Heart right ventricle (tissue), 16 donors: ENCODE data around the gene TIMM44. TPM values are rescaled to one million over a fixed set of nuclear protein-coding genes. Genes with fewer than 3 reads are reported as not detected.

Source experiments
- ATAC-seq, 8 donors: fragments of 200-7000 bp; cut with Tn5 transposase; one replicate each; pipeline ENCODE4 v1.9.1; 2020; ENCODE audit warnings: mild to moderate bottlenecking in 8 of 8, moderate library complexity in 8 of 8, moderate number of reproducible peaks in 1 of 8
- DNase-seq, 2 donors: peaks; one replicate each; pipeline ENCODE4 v3.0.0-alpha.2; 2020
- H3K27ac ChIP-seq, 10 donors: fragments of 200-600 bp; sonication (generic) in 2 of 10; one replicate each; pipeline versions ENCODE4 v1.5.0 to v1.8.0; 2020 to 2022; ENCODE audit warnings: mild to moderate bottlenecking in 3 of 10
- H3K27me3 ChIP-seq, 7 donors: fragments of 200-600 bp; one replicate each; pipeline ENCODE4 v1.8.0; 2021 to 2022; ENCODE audit warnings: mild to moderate bottlenecking in 2 of 7
- H3K36me3 ChIP-seq, 9 donors: fragments of 200-600 bp; sonication (generic) in 1 of 9; one replicate each; pipeline versions ENCODE4 v1.5.0 to v1.8.0; 2020 to 2022; ENCODE audit warnings: mild to moderate bottlenecking in 2 of 9
- H3K4me1 ChIP-seq, 9 donors: fragments of 200-600 bp; sonication (generic) in 1 of 9; one replicate each; pipeline versions ENCODE4 v1.5.0 to v1.8.0; 2020 to 2022; ENCODE audit warnings: mild to moderate bottlenecking in 4 of 9
- H3K4me3 ChIP-seq, 10 donors: fragments of 200-600 bp; sonication (generic) in 2 of 10; one replicate each; pipeline versions ENCODE4 v1.5.0 to v1.8.0; 2020 to 2022; ENCODE audit warnings: mild to moderate bottlenecking in 7 of 10, moderate library complexity in 2 of 10
- H3K9me3 ChIP-seq, 11 donors: fragments of 200-600 bp in 10 of 11; sonication (generic) in 2 of 11; one replicate each; pipeline versions ENCODE4 v1.5.0 to v1.8.0; 2013 to 2022; ENCODE audit warnings: mild to moderate bottlenecking in 2 of 11, control low read depth in 1 of 11, moderate library complexity in 1 of 11
- WGBS, 2 donors: extraction: QIAGEN DNeasy Blood & Tissue Kit; methylation state at CpG; one replicate each; pipeline ENCODE4 v1.1.7; 2013; ENCODE audit warnings: inconsistent platforms in 1 of 2; 5-methylcytosine and 5-hydroxymethylcytosine counted together
- intact Hi-C, 10 donors: fragments of 100-400 bp; cut with DNase I; formaldehyde crosslinking; loops; one replicate each; pipeline versions ENCODE4 v1.11.1 to v1.14.2; 2022
- polyA plus RNA-seq, 2 donors: library from polyadenylated mRNA; stranded (reverse); fragments of 200-250 nt; gene quantifications; one replicate each; pipeline ENCODE4 v1.2.3, GENCODE V29; 2013
- total RNA-seq, 10 donors: library from RNA; stranded (reverse); fragmentation: NEBNext Ultra II Directional in 3 of 10; extraction: Animal tissue kit (Norgen Biotek cat#: 25700) in 3 of 10; gene quantifications; one replicate each; pipeline versions ENCODE4 v1.2.1 to v1.2.4, GENCODE V29; 2021 to 2023
- TF ChIP-seq, protein P1 (sequence below), 9 donors: fragments of 200-600 bp; sonication (generic) in 2 of 9; IDR thresholded peaks; one replicate each; pipeline versions ENCODE4 v1.5.0 to v1.8.0; 2021 to 2022; ENCODE audit warnings: antibody characterized with exemption in 9 of 9, mild to moderate bottlenecking in 5 of 9, moderate library complexity in 1 of 9
- donor health status: Arrhythmogenic right ventricular cardiomyopathy.
- donor health status: ischemic (EF 13 %, LVEDD 7.1; RV severe dilation, severe dysfunction).
- donor health status: healthy with polysubstance abuse.
- donor health status: DM: no; HTN: yes; CAD: no.
- donor health status: DM: no; HTN: no; CAD: no.
- donor health status: ischemic (EF 25% LVEDD 6.9; RV normal size, moderate dysfunction).
- donor health status: ischemic (EF 25% LVEDD 5.7; RV mildly dilated, moderate dysfunction).
- donor health status: healthy.
- donor health status: DM: yes; HTN: yes; CAD: no.
- donor health status: Ischemic cardiomyopathy.
- donor health status: ischemic (EF 35%, LVEDD 5.7; RV mildly dilated, moderate dysfunction).
- donor health status: nonischemic (EF 11% LVEDD 7.7; RV severe dilation, severe dysfunction).
- donor health status: DM: yes; HTN: yes; CAD: no.
- donor health status: PGD.
- donor health status: ischemic (EF 29% LVEDD 5.4; RV normal size, mild dysfunction).
- donor health status: nonischemic (EF 23%, LVEDD 6.1; RV moderate dilation, normal function).

TIMM44 gene
- total and polyA plus RNA-seq, 12 donors = 54.9 to 188 (median 73.1) TPM

DNA sequence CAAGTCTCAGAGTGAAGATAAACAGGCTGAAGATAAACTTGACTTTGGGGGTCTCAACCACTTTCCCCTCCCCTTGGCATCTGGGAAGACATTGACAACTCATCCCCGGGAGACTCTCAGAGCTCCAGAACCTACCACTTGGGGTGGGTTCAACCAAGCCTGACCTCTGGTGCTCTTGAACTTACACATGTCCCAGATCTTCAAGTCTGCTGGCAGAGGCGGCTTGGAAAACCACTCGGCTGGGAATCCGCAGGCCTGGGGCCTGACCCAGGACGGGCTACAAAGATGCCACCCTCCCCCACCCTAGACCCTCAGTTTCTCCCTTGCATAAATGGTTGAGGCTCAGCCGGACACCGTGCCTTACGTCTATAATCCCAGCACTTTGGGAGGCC, 54.6 kb downstream of the TIMM44 start:
- H3K36me3 ChIP-seq = no peaks in the 10 kb centered on the region
- WGBS, 2 donors = 73 to 76% methylated on average over 8 of the region's 8 CpGs
- no peak for ATAC-seq
- peak overlapping the region in 8 of 10 donors; percentile 30 to 51 (median 44) for H3K4me3 ChIP-seq
- H3K27ac ChIP-seq = no peak overlapping the region
- no peak for DNase-seq
- peaks cover 0 to 41% (median 34%) of the 10 kb centered on the region in 7 donors for H3K27me3 ChIP-seq
- no peaks in the 10 kb centered on the region for H3K9me3 ChIP-seq
- TF ChIP-seq, protein P1, sequence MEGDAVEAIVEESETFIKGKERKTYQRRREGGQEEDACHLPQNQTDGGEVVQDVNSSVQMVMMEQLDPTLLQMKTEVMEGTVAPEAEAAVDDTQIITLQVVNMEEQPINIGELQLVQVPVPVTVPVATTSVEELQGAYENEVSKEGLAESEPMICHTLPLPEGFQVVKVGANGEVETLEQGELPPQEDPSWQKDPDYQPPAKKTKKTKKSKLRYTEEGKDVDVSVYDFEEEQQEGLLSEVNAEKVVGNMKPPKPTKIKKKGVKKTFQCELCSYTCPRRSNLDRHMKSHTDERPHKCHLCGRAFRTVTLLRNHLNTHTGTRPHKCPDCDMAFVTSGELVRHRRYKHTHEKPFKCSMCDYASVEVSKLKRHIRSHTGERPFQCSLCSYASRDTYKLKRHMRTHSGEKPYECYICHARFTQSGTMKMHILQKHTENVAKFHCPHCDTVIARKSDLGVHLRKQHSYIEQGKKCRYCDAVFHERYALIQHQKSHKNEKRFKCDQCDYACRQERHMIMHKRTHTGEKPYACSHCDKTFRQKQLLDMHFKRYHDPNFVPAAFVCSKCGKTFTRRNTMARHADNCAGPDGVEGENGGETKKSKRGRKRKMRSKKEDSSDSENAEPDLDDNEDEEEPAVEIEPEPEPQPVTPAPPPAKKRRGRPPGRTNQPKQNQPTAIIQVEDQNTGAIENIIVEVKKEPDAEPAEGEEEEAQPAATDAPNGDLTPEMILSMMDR (IDR thresholded peaks at IDR 0.05) = no peak
- intact Hi-C loops = no loop called here
- H3K4me1 ChIP-seq = peaks cover 0 to 8% (median 3%) of the 10 kb centered on the region in 9 donors

DNA sequence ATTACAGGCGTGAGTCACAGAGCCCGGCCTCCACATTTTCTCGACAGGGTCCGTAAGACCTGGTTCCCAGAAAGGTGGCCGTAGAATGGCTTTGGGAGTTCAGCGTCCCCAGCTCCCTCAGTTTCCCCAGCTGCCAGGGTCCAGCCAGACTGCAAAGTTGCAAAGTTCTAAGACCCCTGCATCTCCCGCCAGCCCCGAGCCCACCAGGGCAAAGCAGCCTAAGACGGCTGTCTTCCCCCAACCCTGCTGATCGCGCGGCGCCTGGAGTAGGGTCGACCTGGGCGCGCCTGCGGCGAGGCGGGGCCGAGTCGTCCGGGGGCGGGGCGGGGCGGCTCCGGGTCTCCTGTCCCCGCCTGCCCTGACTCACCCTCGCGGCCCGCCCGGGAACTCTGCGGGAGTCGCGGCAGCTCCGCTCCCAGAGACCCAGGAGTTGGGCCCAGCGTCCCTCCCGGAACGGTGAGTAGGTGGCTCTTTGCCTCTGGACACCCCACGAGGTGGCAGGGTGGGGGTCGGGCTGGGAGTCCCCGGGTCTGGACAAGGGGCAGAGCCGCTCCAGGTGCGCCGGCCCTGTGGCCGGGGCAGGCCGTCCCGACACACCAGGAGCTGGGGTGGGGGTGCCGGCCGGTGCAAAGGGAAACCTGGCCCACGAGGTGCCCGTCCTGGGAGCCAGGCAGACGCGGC, 55.2 kb downstream of the TIMM44 start, which contains the start of gene LRRC8E:
LRRC8E (plus strand) TSS at position 366 of the 681 bp plus-strand sequence. CDS start 7,094 bp downstream, outside the sequence.
- peaks cover 0 to 38% (median 29%) of the 10 kb centered on the region in 7 donors for H3K27me3 ChIP-seq

DNA sequence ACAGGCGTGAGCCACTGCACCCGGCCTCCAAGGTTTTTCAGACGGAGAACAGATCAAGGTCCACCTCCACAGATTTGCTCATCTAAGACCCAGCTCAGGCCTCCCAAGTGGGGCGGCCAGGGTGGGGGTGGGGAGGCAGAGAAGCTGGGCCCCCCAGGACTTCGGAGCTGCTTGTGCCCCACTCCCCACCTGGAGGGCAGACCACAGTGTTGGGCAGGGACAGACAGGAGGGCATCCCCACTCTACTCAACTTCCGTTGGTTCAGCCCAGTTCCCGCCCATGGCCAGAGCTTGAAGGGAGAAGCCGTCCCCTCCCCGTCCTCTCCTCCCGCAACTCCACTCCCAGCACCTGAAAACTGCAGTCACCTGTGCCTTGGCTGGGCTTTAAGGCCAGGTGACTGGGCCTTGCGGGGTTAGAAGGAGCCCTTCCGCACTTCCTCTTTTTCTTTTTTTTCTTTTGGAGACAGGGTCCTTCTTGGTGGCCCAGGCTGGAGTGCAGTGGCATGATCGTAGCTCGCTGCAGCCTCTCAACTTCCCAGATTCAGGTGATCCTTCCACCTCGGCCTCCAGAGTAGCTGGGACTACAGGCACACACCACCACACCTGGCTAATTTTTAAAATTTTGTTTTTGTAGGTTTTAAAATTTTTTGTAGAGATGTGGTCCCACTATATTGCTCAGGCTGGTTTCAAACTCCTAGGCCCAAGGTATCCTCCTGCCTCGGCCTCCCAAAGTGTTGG, 55.9 kb downstream of the TIMM44 start:
- intact Hi-C loops = no loop called here
- ATAC-seq = no peak
- Histone ChIP-seq H3K27me3 (peaks cover 0 to 32% (median 27%) of the 10 kb centered on the region in 7 donors), H3K9me3 (no peaks in the 10 kb centered on the region), H3K4me1 (peaks cover 0 to 8% (median 3%) of the 10 kb centered on the region in 9 donors), H3K36me3 (no peaks in the 10 kb centered on the region), H3K4me3 (peak overlapping the region in 2 of 10 donors; percentile 30 to 47), H3K27ac (no peak overlapping the region)
- TF ChIP-seq, protein P1 (IDR thresholded peaks at IDR 0.05) = no peak
- DNase-seq = no peak
- WGBS, 2 donors = 81 to 85% methylated on average over 16 of the region's 16 CpGs

More for the DNA sequence above, 55.2 kb downstream of the TIMM44 start, which contains the start of gene LRRC8E:
- DNase-seq (no peak), ATAC-seq (peak; percentile 56 to 92 (median 69))
- TF ChIP-seq, protein P1 (IDR thresholded peaks at IDR 0.05) = no peak
- Histone ChIP-seq H3K9me3 (no peaks in the 10 kb centered on the region), H3K4me1 (peaks cover 0 to 8% (median 3%) of the 10 kb centered on the region in 9 donors), H3K27ac (no peak within 1 kb of the TSS), H3K4me3 (peak within 1 kb of the TSS in 9 of 10 donors; percentile 19 to 51 (median 43)), H3K36me3 (no peaks in the 10 kb centered on the region)
- 9% methylated on average over 53 of the region's 53 CpGs for WGBS, 2 donors
- intact Hi-C loops = no loop called here

DNA sequence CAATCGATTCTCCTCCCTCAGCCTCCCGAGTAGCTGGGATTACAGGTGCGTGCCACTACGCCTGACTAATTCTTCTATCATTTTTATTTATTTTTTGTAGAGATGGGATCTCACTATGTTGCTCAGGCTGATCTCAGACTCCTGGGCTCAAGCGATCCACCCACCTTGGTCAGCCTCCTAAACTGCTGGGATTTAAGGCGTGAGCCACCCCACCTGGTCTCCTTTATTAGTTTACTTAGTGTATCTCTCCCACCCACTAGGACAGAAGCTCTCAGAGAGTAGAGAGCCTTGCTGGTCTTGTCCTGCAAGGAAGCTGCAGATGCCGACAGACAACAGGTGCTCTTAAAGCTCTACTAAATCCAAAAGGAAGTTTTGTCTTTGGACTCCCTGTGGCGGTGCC, 57.6 kb downstream of the TIMM44 start:
- Histone ChIP-seq H3K4me1 (peaks cover 0 to 8% (median 3%) of the 10 kb centered on the region in 9 donors), H3K9me3 (no peaks in the 10 kb centered on the region), H3K36me3 (no peaks in the 10 kb centered on the region), H3K27ac (no peak overlapping the region), H3K27me3 (peaks cover 0 to 32% (median 24%) of the 10 kb centered on the region in 7 donors), H3K4me3 (no peak overlapping the region)
- 89 to 93% methylated on average over 8 of the region's 8 CpGs for WGBS, 2 donors
- TF ChIP-seq, protein P1 (IDR thresholded peaks at IDR 0.05) = no peak
- DNase-seq (no peak), ATAC-seq (no peak)
- intact Hi-C loops = no loop called here
